GM12878 (cell line): ENCODE data around the gene SLTM.

Experiments
- FOS ChIP-seq: IDR thresholded peaks from 3 replicates; pipeline ENCODE4 v1.6.1; 2011; ENCODE audit warnings: borderline replicate concordance; ENCODE audit not compliant: insufficient read length; ENCODE audit errors: extremely low read depth
- RAD21 ChIP-seq: IDR thresholded peaks from 2 replicates; pipeline ENCODE4 v1.6.1; 2011; ENCODE audit warnings: mild to moderate bottlenecking, low read depth, low read length, moderate library complexity; ENCODE audit not compliant: insufficient read depth
- RELA ChIP-seq: fragments of 450-650 bp; IDR thresholded peaks from 2 replicates; pipeline ENCODE4 v1.8.0; 2014; ENCODE audit warnings: borderline replicate concordance; ENCODE audit not compliant: partially characterized antibody
- USF1 ChIP-seq: IDR thresholded peaks from 2 replicates; pipeline ENCODE4 v1.6.1; 2011; ENCODE audit warnings: borderline replicate concordance, low read depth, mild to moderate bottlenecking, moderate library complexity, mixed read lengths, low read length; ENCODE audit not compliant: insufficient read depth; ENCODE audit errors: extremely low read length
- TF ChIP-seq, protein P1 (sequence below): fragments of 450-650 bp; IDR thresholded peaks from 2 replicates; pipeline ENCODE4 v1.6.1; 2017; ENCODE audit warnings: mild to moderate bottlenecking
- TF ChIP-seq, protein P2 (sequence below), 3 experiments: IDR thresholded peaks in 2 of 3; conservative IDR thresholded peaks in 1 of 3; 2 replicates each; pipeline ENCODE4 v1.5.1; 2011; ENCODE audit warnings: low read depth in 3 of 3, low read length in 3 of 3, mild to moderate bottlenecking in 3 of 3, control low read depth in 2 of 3, moderate library complexity in 2 of 3, inconsistent platforms in 1 of 3, mixed read lengths in 1 of 3; ENCODE audit not compliant: control insufficient read depth in 2 of 3, insufficient read depth in 1 of 3; ENCODE audit errors: extremely low read depth in 1 of 3

GRCh38 chr15:58877999-58878825 is 55.3 kb downstream of the SLTM start:
- TF ChIP-seq, protein P1, sequence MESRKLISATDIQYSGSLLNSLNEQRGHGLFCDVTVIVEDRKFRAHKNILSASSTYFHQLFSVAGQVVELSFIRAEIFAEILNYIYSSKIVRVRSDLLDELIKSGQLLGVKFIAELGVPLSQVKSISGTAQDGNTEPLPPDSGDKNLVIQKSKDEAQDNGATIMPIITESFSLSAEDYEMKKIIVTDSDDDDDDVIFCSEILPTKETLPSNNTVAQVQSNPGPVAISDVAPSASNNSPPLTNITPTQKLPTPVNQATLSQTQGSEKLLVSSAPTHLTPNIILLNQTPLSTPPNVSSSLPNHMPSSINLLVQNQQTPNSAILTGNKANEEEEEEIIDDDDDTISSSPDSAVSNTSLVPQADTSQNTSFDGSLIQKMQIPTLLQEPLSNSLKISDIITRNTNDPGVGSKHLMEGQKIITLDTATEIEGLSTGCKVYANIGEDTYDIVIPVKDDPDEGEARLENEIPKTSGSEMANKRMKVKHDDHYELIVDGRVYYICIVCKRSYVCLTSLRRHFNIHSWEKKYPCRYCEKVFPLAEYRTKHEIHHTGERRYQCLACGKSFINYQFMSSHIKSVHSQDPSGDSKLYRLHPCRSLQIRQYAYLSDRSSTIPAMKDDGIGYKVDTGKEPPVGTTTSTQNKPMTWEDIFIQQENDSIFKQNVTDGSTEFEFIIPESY: no peak
- TF ChIP-seq RAD21: no peak
- no peak for TF ChIP-seq RELA
- TF ChIP-seq USF1: no peak
- no peak for TF ChIP-seq FOS
- TF ChIP-seq, protein P2, sequence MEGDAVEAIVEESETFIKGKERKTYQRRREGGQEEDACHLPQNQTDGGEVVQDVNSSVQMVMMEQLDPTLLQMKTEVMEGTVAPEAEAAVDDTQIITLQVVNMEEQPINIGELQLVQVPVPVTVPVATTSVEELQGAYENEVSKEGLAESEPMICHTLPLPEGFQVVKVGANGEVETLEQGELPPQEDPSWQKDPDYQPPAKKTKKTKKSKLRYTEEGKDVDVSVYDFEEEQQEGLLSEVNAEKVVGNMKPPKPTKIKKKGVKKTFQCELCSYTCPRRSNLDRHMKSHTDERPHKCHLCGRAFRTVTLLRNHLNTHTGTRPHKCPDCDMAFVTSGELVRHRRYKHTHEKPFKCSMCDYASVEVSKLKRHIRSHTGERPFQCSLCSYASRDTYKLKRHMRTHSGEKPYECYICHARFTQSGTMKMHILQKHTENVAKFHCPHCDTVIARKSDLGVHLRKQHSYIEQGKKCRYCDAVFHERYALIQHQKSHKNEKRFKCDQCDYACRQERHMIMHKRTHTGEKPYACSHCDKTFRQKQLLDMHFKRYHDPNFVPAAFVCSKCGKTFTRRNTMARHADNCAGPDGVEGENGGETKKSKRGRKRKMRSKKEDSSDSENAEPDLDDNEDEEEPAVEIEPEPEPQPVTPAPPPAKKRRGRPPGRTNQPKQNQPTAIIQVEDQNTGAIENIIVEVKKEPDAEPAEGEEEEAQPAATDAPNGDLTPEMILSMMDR (IDR thresholded peaks at IDR 0.05 in 2 of 3, conservative IDR thresholded peaks at IDR 0.05 in 1 of 3; ENCODE audit: control insufficient read depth in 2 of 3, extremely low read depth in 1 of 3, insufficient read depth in 1 of 3, low read depth in 3 of 3, low read length in 3 of 3): no peak
